ENCODE results near the gene EGFR.

The EGFR gene

DNA sequence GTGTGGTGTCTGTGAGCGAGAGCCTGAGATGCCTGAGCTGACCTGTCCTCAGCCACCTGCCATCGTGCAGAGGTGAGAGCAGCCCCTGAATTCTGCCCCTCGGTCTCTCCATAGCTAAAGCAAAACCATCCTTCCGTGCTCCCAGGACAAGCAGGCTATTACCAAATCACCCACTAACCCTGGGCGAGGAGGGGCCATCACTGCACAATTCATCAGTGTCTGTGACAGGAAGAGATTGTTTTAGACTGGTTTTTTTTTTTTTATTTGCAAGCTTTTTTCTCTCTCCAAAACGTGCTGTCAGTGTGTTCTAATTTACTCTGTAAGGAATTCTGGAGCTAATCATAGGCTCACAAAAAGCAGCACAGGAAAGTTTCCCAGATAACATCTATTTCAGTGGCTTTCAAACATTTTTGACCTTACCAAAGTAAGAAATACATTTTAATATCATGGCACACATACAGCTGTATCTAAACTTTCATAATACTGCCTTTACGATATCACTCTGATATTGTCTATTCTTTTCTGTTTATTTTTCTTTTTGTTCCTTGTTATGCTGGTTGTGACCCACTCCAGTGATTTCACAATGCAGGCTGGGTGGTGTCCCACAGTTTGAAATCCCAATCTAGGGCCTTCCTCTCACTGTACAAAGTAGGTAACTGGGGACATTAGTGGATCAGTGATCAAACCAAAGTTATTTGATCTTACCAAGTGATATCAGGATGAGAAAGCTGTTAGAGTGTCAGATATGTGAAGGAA, 62.8 kb downstream of the EGFR start:
- DNase-seq (ENCODE audit: low read depth) = no peak

DNA sequence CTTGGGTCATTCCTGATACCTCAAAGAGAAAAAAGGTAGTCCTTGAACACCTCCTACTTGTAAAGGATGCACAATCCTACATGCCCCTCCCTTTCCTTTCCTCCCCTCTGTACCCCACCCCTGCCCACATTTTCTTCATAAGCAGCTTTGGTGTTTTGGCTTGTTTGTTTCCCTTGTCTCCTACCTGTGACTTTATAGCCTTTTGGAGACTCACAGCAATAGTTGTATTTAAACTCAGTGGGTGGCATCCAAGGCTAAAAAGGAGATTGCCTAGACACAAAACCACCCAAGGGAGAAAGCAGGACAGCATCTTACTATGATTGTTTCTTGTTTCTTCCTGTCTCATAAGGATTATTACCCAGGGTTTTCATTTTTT, 63.4 kb downstream of the EGFR start:
- no peak for DNase-seq (ENCODE audit: low read depth)

DNA sequence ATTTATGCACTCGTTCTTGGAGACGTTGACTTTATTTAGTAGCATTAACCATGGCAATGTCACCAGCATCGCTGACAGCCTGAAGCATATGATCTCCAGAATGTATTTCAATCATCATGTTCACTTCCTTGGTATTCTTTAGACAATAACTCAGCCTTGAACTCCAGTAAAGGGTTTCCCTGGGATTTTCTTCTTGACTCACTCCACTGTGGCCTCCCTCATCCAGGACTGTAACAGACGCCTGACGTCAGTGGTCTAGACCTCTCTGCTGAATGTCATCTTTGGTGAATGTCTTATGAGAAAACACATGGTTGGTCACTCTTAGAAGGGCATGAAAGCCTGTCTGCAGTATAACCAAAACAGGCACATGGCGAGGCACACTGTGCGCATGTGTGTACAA, 64.4 kb downstream of the EGFR start:
- no peak for DNase-seq (ENCODE audit: low read depth)

DNA sequence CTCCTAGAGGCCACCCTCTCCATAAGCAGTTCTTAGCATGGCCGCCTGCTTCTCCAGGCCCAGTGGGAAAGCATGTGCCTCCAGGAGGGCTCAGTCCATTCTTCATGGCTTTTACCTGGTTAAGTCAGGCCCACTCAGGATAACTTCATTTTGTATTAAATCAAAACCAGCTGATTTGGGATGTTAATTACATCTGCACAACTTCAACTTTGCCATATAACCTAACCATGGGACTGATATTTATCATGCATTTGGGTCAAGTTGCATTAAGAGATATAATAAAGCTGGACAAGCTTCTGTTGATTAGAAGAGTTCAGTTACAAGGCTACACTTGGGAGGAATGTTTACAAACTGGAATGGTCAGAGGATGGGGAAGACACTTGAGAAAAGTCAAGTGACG, 65.5 kb downstream of the EGFR start:
- no peak for DNase-seq (ENCODE audit: low read depth)

GRCh38 chr7:55085511-55086412, 66.9 kb downstream of the EGFR start:
- DNase-seq (ENCODE audit: low read depth) = no peak

DNA sequence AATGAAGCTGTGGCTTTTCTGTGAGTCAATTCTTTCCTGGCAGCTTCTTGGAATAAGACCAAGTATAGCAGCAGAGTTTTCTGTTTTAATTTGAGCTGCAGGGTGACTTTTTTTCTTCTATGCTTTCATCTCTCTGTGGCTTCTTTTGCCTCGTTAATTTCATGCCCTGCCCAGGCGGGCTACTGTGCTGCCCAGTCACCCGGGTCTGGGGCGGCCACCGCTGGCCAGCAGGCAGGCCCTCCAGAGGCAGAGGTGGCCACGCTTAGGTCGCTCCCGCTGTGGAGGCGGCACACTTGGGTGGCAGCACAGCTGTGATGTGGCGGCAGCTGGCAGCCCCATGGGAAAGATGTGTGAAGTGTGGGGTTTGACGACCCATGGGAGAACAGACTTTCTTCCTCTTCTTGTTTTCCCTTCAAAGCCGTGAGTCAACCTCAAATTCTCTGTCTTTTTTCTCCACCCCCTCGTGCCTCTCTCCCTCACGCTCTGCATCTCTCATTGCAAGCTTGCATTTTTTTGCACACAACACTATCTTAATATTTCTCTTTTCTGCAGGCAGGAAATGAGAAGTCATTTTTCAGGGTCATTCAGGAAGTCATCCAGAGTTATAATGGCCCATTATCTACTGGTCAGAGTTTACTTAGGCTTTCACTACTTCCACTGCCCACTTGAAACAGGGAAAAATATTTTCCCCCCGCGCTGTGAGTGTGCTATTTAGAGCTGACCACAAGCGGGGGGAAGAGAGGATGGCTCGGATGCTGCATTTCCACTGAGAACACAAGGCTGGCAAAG, 67.8 kb downstream of the EGFR start:
- no peak for DNase-seq (ENCODE audit: low read depth)

DNA sequence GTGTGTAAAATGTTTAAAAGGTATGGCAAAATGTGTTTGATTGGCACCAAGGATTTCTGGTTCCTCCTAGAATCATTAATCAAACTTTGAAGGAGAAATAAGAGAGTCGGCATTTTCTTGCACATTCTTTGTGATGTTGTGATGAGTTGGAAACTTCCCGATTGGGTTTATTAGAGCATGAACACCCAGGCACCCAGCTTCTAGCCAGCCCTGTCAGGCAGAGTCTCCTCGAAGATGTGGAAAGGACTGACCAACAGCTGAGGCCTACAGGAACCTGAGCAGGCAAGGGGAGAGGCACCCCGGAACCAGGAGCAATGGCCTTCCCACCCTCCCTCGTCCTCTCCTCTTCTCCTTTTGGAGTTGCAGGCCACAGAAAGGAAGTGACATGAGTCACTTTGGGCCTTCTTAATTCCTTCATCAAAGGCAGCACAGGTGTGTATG, 68.7 kb downstream of the EGFR start:
- DNase-seq (ENCODE audit: low read depth) = no peak

- DNase-seq (ENCODE audit: low read depth) = no peak
Observed at GRCh38 chr7:55088107-55088506, 69.3 kb downstream of the EGFR start.

DNA sequence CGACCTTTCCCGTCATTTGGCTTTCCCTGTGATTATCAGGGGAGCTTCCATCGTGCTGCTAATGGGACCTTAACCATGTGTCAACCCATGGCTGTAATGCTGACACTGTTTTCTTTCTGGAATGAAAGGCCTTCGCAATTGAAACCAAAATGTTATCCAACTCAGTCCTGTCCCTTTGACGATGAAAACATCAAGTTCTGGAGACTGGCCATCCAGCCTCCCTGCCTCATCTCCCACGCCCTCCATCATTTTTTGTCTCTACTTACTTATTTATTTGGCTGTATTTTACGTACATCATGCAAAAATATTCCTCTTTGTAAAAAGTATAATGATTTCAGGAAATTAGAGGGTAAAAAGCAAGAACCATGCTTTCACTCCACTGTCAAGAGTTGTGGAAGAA, 69.8 kb downstream of the EGFR start:
- DNase-seq (ENCODE audit: low read depth) = no peak

GRCh38 chr7:55092186-55092974, 73.6 kb downstream of the EGFR start:
- DNase-seq (ENCODE audit: low read depth) = no peak

DNA sequence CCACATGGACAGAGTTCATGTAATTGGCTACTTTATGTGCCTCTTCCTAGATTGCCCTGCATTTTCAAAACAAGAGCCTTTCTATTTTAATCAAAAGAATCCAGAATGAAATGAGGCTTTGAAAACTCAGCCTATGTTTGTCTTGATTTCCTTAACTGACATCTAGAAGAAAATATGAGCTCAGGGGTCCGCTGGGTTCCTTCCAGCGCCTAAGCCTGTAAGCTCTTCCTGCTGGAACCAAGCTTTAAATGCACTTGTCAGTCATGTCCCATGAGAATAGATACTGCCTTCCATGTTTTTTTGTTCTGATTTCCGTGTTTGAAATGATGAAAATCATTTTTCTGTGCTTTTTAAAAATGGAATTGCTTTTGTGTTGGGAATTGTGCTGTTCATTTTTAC, 74.2 kb downstream of the EGFR start:
- DNase-seq (ENCODE audit: low read depth) = no peak

GRCh38 chr7:55093674-55094073, 74.9 kb downstream of the EGFR start:
- no peak for DNase-seq (ENCODE audit: low read depth)

- no peak for DNase-seq (ENCODE audit: low read depth)
Observed at GRCh38 chr7:55094092-55094690, 75.4 kb downstream of the EGFR start.

- DNase-seq (ENCODE audit: low read depth) = no peak
Observed at GRCh38 chr7:55095672-55096071, 76.9 kb downstream of the EGFR start.

GRCh38 chr7:55096323-55096722, 77.5 kb downstream of the EGFR start:
- DNase-seq (ENCODE audit: low read depth) = no peak

- DNase-seq (ENCODE audit: low read depth) = no peak
Observed at GRCh38 chr7:55097100-55097499, 78.3 kb downstream of the EGFR start.

- DNase-seq (ENCODE audit: low read depth) = no peak
Observed at GRCh38 chr7:55099066-55099820, 80.4 kb downstream of the EGFR start.

- DNase-seq (ENCODE audit: low read depth) = no peak
Observed at GRCh38 chr7:55099821-55100543, 81.2 kb downstream of the EGFR start.

- DNase-seq (ENCODE audit: low read depth) = no peak
Observed at GRCh38 chr7:55100544-55101327, 81.9 kb downstream of the EGFR start.

Data from CMK (cell line).